ENCODE measurements around the gene DRD4.

DNA sequence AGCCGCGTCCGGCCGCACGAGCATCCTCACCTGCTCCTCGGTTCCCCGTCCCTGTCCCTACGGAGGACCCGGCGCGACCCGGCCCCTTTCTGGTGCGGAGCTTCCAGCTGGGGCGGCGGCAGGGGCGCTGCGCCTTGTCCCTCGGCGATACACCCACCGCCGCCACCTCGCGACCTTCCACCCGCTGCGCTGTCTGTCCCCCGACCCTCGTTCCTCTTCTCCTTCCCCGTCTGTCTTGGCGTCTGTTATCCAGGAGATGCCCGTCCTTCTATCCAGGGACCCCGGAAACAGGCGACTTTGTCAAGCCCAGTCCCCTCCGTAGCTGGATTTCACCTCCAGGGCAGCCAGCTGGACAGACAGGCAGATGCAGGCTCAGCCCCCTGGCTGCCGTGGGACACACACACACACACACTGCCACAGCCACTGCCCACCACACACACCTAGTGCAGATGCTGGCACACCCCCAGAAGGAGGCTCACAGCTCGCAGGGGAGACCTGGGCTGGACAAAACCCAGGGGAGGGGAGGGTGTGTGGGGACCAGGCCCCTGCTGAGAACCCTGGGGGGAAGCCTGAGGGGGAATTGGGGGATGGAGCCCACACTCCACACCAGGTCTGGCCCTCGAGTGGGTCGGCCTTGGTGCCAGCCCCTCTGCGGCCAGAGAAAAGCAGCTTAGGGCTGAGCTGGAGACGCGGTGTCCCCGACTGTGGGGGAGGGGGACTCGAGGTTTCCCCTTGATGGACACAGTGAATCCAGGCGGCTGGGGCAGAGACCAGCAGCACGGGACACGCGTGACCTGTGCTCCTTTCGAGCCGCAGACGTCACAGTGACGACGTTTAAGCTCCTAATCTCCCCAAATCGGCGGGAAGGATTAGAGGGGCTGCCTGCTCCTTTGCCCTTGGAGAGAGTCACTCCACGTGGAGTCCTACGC is 788 bp downstream of the DRD4 start:
- TF ChIP-seq, protein P1, sequence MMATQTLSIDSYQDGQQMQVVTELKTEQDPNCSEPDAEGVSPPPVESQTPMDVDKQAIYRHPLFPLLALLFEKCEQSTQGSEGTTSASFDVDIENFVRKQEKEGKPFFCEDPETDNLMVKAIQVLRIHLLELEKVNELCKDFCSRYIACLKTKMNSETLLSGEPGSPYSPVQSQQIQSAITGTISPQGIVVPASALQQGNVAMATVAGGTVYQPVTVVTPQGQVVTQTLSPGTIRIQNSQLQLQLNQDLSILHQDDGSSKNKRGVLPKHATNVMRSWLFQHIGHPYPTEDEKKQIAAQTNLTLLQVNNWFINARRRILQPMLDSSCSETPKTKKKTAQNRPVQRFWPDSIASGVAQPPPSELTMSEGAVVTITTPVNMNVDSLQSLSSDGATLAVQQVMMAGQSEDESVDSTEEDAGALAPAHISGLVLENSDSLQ (IDR thresholded peaks at IDR 0.05): no peak
- TF ChIP-seq SP1 (IDR thresholded peaks at IDR 0.05): no peak
- TF ChIP-seq LEF1 (IDR thresholded peaks at IDR 0.05; ENCODE audit: borderline replicate concordance): no peak
- TF ChIP-seq ARNT (IDR thresholded peaks at IDR 0.05): no peak
